ENCODE measurements around the gene MED9. TPM values are rescaled to one million over a fixed set of nuclear protein-coding genes. Genes with fewer than 3 reads are reported as not detected.
A peak's percentile ranks its signal among the peaks of the same experiment; 100 is the strongest.

MED9 gene
- total RNA-seq, 1 donor from 2014 or later: 20.1 TPM

GRCh38 chr17:17494499-17494869 is 17.7 kb downstream of the MED9 start:
- Mint-ChIP-seq H3K27me3 (ENCODE audit: low read depth) (peaks cover 37% of the 10 kb centered on the region), H3K4me1 (peaks cover 19% of the 10 kb centered on the region), H3K27ac (no peak overlapping the region), H3K4me3 (peak overlapping the region; percentile 75), H3K9me3 (no peaks in the 10 kb centered on the region), H3K36me3 (peaks cover 15% of the 10 kb centered on the region)
- DNase-seq (ENCODE audit: low spot score in 2 of 2, unreplicated experiment in 2 of 2): no peak
- no peak for TF ChIP-seq CTCF (IDR thresholded peaks at IDR 0.05; ENCODE audit: unreplicated experiment)

- Mint-ChIP-seq H3K36me3 (peaks cover 13% of the 10 kb centered on the region), H3K4me3 (peak overlapping the region; percentile 75), H3K4me1 (peaks cover 19% of the 10 kb centered on the region), H3K27ac (no peak overlapping the region), H3K9me3 (no peaks in the 10 kb centered on the region), H3K27me3 (ENCODE audit: low read depth) (peaks cover 37% of the 10 kb centered on the region)
- no peak for DNase-seq (ENCODE audit: low spot score in 2 of 2, unreplicated experiment in 2 of 2)
- TF ChIP-seq CTCF (IDR thresholded peaks at IDR 0.05; ENCODE audit: unreplicated experiment): no peak
Measured at GRCh38 chr17:17494870-17495535, 18.2 kb downstream of the MED9 start.

GRCh38 chr17:17495536-17496188 is 18.9 kb downstream of the MED9 start:
- Mint-ChIP-seq H3K36me3 (peaks cover 11% of the 10 kb centered on the region), H3K27ac (peak overlapping the region; percentile 78), H3K27me3 (ENCODE audit: low read depth) (peaks cover 39% of the 10 kb centered on the region), H3K4me1 (peaks cover 19% of the 10 kb centered on the region), H3K4me3 (peak overlapping the region; percentile 75), H3K9me3 (no peaks in the 10 kb centered on the region)
- no peak for DNase-seq (ENCODE audit: low spot score in 2 of 2, unreplicated experiment in 2 of 2)
- TF ChIP-seq CTCF (IDR thresholded peaks at IDR 0.05; ENCODE audit: unreplicated experiment): no peak

- H3K36me3 Mint-ChIP-seq: peaks cover 11% of the 10 kb centered on the region
- peak; percentile 98 for TF ChIP-seq CTCF (IDR thresholded peaks at IDR 0.05; ENCODE audit: unreplicated experiment)
- peak within 1 kb of the TSS; percentile 78 for H3K27ac Mint-ChIP-seq
- peak; percentile 72 to 88 for DNase-seq (ENCODE audit: low spot score in 2 of 2, unreplicated experiment in 2 of 2)
- H3K4me1 Mint-ChIP-seq: peaks cover 19% of the 10 kb centered on the region
- peak within 1 kb of the TSS; percentile 75 for H3K4me3 Mint-ChIP-seq
- peaks cover 42% of the 10 kb centered on the region for H3K27me3 Mint-ChIP-seq (ENCODE audit: low read depth)
- H3K9me3 Mint-ChIP-seq: no peaks in the 10 kb centered on the region
Measured at GRCh38 chr17:17496189-17497064, 19.6 kb downstream of the MED9 start, which contains the start of gene RASD1. TSS of gene RASD1 (minus strand) at chr17:17496395. CDS start at chr17:17496181, 214 bp downstream.

GRCh38 chr17:17497065-17497844 is 20.5 kb downstream of the MED9 start:
- peak overlapping the region; percentile 10 for H3K4me3 Mint-ChIP-seq
- no peak overlapping the region for H3K27ac Mint-ChIP-seq

More at GRCh38 chr17:17497065-17497844, 20.5 kb downstream of the MED9 start:
- Mint-ChIP-seq H3K36me3 (peaks cover 6% of the 10 kb centered on the region), H3K27me3 (ENCODE audit: low read depth) (peaks cover 42% of the 10 kb centered on the region), H3K4me1 (peaks cover 16% of the 10 kb centered on the region), H3K9me3 (no peaks in the 10 kb centered on the region)
- no peak for DNase-seq (ENCODE audit: low spot score in 2 of 2, unreplicated experiment in 2 of 2)
- peak; percentile 5 for TF ChIP-seq CTCF (IDR thresholded peaks at IDR 0.05; ENCODE audit: unreplicated experiment)
